NCI-H2227 (cell line): ENCODE measurements around the gene RNF31.
A peak's percentile ranks its signal among the peaks of the same experiment; 100 is the strongest.

ENCODE experiments used
- DNase-seq: peaks from one replicate; lab custom pipeline; 2025; ENCODE audit not compliant: unreplicated experiment; lab: John Stamatoyannopoulos, UW

The RNF31 gene

DNA sequence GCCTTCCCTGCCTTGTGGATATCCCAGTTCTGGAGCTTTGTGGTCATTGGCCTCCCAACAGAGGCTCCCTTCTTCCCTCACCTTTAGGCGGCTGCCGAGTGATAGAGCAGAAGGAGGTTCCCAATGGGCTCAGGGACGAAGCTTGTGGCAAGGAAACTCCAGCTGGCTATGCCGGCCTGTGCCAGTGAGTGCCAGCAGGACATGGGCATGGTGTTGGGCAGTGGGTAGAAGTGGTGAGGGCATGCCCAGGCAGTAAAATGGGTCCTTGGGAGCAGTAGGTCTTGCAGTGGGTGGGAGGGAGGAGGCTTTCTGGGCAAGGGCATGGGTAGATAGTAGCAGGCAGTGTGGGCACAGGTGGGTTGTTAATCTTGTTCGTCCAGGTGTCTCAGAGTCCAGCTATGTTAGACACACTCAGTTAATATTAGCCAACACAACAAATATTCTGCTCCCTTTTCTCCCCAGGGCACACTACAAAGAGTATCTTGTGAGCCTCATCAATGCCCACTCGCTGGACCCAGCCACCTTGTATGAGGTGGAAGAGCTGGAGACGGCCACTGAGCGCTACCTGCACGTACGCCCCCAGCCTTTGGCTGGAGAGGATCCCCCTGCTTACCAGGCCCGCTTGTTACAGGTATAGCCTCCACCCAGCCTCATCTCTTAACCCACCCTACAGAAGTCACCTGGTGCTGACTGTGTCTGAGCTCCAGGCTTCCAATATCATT, 12.6 kb downstream of the RNF31 start:
- DNase-seq, result no peak

DNA sequence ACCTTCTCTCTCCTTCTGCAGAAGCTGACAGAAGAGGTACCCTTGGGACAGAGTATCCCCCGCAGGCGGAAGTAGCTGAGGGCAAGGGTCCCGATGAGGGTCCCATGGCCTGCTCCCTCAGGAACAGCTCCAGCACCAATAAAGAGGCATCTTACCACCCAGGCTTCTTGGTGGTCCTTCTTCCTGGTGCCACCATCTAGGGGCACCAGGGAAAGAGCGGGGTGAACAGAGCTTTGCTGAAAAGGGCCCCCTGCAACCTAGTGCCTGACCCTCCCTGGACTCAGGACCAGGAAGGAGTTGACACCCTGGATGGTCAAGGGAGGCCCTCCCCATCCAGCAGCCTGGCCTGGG, 13.2 kb downstream of the RNF31 start:
- DNase-seq, result no peak

DNA sequence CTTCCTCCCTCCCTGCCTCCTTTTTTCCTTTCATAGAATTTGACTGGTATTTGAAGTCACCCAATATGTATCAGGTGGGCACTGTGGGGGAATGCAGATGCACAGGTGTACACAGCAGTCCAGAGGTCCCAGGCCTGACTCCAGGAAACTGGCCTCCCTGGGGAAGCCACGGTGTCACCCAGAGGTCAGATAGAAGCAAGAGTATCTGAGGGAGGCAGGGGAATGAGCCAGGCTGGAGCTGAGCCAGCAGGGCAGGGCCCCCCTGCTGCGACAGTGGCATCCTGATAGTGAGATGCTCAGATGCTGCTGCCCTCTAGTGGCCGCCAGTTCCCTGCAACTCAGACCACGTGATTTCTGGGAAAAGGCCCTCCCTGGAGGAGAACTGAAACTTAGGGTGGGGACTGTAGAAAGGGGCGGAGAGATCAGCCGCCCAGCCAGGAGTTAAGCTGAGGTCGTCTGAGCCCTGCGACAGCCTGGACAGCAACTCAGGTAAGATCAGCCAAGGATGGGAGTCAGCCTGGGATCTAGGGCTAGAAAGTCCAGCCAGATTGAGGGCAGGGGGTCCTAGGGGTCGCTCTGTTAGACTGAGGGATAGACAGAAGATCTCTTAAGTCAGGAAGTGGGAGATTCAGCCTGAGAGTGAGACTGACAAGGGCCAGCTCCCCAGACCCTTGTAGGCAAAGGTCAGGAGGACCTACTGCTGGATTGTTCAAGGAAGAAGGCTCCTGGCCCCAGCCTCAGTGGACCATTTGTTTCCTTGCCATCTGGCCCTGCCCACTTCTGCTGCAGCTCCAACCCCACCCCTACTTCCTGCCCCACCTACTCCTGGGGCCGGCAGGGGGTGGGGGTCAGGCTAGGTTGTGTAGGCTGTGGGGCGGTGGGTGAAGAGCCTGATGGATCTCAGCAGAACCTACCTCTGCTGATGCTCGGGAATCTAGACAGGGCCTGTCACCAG, 13.8 kb downstream of the RNF31 start, which contains the start of gene IRF9:
TSS of gene IRF9 (plus strand) at position 416 of the 955 bp plus-strand sequence. CDS start 880 bp downstream, outside the sequence.
- DNase-seq, result peak; percentile 97

DNA sequence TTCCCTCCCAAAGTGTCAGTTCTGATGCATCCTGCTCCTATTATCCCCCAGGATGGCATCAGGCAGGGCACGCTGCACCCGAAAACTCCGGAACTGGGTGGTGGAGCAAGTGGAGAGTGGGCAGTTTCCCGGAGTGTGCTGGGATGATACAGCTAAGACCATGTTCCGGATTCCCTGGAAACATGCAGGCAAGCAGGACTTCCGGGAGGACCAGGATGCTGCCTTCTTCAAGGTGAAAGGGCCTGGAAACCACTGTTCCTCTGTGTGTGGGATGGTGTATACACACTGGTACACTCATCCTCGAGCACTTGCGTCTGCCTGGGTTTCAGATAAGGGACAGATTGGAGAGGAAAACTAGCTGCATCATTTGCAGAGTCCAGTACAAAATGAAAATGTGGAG, 14.8 kb downstream of the RNF31 start:
- no peak for DNase-seq

DNA sequence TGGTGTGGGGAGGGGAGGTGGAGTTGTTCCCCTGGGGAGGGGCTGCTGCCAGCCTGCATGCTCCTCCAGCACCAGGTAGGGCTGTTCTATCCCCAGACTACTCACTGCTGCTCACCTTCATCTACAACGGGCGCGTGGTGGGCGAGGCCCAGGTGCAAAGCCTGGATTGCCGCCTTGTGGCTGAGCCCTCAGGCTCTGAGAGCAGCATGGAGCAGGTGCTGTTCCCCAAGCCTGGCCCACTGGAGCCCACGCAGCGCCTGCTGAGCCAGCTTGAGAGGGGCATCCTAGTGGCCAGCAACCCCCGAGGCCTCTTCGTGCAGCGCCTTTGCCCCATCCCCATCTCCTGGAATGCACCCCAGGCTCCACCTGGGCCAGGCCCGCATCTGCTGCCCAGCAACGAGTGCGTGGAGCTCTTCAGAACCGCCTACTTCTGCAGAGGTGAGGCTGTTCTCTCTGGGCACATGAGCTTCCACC, 17.3 kb downstream of the RNF31 start:
- no peak for DNase-seq

DNA sequence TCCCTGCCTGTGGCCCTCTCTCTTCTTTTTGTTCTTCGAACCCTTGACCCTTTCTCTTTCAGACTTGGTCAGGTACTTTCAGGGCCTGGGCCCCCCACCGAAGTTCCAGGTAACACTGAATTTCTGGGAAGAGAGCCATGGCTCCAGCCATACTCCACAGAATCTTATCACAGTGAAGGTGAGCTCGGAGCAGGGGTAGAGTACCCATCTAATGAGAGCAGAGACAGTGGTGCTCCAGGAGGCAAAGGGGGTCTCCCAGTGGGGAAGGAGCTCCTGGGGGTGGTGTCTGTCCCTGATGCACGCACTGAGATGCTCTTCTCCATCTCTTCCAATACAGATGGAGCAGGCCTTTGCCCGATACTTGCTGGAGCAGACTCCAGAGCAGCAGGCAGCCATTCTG, 18.5 kb downstream of the RNF31 start:
- DNase-seq, result no peak

DNA sequence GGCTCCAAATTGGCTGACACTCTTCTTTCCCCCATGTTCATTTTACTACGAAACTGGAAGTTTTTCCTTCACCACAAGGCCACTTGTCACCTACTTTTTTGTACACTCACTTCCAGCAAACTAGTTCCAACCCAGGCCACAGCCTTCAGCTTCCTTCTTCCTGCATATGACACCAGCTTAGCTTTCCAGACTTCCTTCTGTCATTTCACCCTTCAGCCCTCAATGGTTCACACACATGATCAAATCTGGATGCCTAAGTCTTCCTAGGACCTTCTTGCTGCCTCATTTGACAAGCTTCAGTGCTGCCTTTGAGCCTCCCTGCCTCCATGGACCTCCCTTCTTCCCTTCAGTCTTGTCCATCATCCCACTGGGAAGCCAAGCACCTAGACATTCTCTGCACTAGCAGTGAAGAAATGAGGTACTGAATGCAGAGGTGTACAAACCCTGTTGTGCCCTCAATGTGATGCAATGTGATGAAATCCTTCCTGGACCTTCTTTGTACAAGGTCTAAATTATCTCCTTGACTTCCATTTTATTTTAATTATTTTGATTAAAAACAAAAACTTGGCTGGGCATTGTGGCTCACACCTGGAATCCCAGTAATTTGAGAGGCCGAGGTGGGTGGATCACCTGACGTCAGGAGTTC, 20.3 kb downstream of the RNF31 start:
- DNase-seq, result no peak

DNA sequence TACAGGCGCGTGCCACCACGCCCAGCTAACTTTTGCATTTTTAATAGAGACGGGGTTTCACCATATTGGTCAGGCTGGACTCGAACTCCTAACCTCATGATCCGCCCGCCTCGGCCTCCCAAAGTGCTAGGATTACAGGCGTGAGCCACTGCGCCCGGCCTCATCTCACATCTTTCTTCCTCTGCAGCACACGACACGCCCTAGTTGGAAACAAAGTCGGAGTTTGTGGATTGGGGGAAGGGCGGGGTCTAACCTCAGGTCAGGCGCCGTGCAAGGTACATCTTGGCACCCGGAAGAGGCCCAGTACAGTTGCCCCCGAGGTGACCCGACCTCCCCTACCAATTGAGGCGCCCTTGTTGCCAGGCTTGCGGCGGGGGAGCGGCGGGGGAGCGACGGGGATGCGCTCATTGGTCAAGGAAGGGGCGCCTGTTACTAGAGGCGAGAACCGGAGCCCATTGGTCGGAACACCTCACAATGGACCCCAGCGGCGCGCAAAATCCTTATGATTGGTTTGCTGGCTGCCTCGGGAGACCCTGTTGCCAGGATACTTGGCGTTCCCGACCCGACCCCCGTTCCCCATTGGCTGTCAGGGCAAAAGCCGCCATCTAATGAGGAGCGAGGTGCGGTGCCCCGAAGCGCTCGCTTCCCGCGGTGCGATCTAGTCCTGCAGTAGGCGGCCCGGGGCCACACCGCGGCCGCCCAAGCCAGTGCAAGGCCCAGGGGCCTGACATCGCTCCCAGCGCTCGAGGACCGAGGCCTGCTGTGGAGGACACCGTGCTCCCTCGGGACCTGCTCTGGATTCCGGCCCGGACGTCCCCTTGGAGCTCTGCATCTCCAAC, 24.3 kb downstream of the RNF31 start, which contains the start of gene REC8:
TSS of gene REC8 (plus strand) at position 659 of the 839 bp plus-strand sequence. CDS start 473 bp downstream, outside the sequence.
- peak; percentile 98 for DNase-seq

DNA sequence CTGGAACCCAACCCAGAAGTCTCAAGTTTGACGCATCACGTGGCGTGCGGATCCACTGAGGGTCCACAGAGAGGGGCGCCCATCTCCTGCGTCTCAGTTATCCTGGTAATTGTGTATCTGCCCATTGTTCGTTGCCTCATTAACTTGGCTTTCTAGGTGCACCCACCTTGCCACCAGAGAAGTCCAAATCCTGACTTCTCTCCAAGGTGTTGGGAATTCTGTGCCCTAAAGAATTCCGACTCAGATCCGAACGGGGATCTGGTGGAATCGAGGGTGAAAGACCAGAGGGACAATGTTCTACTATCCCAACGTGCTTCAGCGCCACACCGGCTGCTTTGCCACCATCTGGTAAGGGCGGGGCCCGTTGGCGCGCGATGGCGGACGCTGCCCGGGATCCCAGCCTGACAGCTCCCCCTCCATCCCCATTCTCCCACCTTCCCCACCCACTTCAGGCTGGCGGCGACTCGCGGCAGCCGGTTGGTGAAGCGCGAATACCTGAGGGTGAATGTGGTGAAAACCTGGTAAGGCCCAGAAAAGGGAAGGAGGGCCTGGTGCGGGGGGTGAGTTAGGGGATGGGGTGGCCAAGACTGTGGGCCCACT, 25.1 kb downstream of the RNF31 start:
- DNase-seq, result peak; percentile 45

DNA sequence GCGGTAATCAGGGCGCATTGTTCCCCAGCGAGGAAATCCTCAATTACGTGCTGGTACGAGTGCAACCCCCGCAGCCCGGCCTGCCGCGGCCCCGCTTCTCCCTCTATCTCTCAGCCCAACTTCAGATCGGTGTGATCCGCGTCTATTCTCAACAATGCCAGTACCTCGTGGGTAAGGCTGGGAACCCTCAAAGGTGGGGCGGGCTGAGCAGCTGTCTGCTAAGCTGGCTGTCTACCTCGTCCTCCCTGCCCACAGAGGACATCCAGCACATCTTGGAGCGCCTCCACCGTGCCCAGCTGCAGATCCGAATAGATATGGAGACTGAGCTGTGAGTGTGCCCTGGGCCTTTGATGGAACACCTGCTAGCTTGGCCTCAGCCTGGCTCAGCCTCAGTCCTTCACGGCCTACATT, 25.6 kb downstream of the RNF31 start:
- peak; percentile 27 for DNase-seq

DNA sequence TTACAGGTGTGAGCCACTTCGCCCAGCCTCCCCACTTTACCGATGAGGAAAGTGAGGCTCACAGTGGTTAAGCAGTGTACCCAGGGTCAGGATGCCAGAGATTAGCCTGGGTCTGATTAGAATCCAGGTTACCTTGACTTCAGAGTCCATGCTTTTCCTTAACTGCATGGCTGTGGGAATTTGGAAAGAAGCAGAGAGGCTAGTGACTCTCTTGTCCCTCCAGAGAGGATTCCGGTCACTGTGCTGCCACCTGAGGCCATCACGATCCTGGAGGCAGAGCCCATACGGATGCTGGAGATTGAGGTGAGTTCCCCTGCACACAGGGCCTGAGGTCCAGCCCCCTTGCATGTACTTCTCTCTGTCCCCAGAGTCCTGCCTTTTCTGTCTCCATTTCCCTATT, 29.3 kb downstream of the RNF31 start:
- no peak for DNase-seq

DNA sequence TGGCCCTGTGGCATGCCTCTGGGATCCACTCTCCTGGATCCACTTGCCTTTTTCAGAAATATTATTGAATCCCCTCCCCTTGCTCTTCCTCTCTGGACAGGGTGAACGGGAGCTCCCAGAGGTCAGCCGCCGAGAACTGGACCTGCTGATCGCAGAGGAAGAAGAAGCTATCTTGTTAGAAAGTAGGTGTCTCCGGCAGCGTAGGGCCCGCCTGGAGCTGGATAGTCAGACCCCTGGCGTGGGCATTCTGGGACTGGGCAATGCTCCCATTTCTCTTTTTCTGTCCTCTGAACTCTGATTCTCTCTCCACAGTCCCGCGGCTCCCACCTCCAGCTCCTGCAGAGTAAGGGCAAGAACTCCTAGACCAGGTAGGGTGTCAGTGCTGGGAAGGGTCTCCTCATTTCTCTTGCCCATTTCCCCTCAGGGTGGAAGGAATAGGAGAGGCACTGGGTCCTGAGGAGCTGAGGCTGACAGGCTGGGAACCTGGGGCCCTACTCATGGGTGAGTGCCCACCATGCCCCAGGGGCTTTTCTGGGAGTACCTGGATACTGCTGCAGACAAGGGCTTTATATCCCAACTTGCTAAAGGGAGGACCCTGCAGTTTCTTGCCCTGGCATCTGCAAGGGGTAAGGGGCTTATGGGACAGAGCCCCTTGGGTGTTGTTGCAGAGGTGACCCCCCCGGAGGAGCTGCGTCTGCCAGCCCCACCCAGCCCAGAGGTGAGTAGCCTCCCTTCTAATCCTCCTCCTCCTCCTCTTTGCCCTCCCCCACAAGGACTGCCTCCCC, 29.9 kb downstream of the RNF31 start:
- DNase-seq, result no peak

DNA sequence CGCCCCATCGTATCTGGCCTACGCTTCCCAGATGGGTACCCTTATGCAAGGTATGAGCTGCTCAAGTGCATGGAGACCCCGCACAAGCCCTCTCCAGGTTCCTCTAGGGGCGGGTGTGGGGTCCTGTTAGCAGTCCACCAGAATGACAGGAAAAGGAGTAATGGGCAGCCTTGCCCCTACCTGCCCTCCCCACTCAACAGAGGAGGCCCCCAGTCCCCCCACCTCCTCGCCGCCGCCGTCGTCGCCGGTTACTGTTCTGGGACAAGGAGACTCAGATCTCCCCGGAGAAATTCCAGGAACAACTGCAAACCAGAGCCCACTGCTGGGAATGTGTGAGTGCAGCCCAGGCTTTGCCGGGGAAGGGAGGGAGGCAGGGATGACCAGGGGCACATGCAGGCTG, 30.6 kb downstream of the RNF31 start:
- DNase-seq, result no peak

DNA sequence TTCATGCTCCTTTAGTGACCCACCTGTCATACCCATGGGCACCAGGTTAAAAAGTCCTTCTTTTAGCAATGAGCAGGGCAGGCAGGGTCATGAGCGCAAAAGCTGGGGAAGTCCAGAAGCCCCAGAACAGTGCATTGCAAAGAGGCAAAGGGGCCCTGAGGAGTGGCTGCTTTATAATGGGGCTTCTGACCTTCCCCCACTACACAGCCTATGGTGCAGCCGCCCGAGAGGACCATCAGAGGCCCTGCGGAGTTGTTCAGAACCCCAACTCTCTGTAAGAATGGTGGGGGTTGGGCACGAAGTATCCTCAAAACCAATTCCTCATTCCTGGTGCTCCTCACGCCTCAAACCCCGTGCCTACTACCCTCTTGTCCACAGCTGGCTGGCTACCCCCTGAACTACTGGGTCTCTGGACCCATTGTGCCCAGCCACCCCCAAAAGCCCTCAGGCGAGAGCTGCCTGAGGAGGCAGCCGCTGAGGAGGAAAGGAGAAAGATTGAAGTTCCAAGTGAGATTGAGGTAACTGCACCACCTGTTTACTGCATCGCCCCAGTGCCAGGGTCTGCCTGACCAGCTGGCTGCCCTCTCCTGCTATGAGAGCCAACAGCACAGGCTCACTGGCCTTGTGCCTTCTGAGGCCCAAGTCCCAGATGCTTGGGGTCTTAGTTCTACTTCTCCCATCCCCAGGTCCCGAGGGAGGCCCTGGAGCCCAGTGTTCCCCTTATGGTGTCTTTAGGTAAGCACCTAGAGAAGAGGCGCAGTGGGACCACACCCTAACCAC, 31.3 kb downstream of the RNF31 start:
- DNase-seq, result no peak

DNA sequence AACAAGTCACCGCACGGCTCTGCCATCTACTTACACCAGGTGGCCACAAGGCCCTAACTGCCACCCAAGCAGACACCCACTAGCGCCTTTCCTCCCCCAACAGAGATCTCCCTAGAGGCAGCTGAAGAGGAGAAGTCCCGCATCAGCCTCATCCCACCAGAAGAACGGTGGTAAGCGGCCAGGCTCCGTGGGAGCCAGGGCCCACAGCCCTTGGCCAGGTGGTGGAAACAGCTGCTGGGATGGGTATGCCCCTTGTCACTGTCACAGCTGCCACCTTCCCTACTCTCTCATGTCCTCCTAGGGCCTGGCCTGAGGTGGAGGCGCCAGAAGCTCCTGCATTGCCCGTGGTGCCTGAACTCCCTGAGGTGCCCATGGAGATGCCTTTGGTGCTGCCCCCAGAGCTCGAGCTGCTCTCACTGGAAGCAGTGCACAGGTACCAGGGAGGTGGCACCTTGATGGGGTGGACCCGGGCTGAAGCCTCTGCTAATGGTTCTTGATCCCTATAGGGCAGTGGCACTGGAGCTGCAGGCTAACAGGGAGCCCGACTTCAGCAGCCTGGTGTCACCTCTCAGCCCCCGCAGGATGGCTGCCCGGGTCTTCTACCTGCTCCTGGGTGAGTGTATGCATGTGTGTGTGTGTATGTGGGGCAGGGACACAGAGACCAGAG, 32.1 kb downstream of the RNF31 start:
- DNase-seq, result no peak

DNA sequence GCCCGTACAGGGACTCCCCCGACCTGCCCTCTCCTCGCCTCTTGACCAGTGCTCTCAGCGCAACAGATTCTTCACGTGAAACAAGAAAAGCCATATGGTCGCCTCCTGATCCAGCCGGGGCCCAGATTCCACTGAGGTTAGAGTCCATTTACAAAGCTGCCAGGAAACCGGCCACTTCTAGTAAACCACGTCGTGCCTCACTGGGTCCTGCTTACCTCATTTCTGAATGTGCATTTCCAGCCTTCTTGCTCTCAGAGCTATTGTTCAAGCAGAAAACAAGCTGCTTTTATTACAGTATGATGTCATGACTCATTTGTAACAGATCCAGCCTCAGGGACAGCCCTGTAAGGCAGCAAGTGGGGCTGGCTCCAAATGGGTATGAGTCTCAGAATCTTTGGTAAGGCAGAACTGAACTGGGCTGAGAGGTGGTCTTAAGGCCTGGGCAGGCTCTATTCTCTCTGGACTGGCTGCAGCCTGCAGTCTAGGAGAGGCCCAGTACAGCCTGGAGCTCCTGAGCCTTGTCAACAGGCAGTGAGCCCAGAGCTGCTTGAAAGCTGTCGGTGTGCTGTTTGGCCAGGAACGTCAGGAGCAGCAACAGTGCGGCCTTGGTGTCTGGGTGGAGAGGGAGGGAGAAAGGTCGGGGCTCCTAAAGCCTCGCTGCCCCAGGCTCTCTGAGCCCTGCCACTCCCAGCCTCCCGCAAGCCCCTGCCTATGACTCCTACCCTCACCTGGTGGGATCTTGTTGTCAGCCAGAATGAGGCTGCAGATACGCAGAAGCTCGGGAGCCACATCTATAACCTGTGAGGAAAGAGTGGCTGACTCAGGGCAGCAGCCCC, 32.9 kb downstream of the RNF31 start:
- DNase-seq, result no peak
